ENCODE data around the gene LSM7.

LSM7 gene

DNA sequence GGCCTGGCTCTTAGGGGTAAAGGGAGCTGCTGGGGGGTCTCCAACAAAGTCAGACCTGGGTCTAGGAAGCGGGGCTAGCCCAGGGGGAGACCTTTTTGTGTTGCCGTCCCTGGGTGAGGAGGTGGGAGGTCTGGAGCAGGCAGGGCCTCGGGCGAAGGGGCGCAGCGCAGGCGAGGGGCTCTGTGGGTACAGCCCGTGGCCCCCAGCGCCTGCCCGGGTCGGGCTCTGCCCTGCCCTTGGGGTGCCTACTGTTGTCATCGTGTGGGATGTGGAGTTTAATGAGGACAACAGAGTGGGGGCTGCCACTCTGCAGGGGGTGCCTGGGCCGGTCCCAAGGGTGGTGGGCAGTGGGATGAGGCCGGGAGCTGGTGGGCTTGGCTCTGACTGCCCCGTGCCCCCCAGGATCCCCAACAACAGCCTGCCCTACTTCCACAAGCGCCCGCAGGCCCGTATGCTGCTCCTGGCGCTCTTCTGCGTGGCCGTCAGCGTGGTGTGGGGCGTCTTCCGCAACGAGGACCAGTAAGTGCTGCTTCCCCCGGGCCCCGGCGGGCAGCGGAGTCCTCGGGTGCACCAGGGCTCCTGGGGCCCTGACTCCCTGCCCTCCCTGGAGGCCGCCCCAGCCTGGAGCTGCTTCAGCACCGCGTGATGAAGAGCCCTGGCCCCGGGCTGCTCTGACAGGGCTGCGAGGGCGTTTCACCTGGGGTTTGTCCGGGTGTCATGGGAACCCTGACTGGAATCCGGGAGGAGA lies 12.3 kb upstream of the LSM7 start:
- H3K18ac ChIP-seq (ENCODE audit: low read length): no peak overlapping the region
- peaks cover 5% of the 10 kb centered on the region for H3K79me2 ChIP-seq (ENCODE audit: control insufficient read depth, insufficient read depth, low read length)
- no peak overlapping the region for H3K4me3 ChIP-seq (ENCODE audit: low read length)
- no peak overlapping the region for H3K23ac ChIP-seq (ENCODE audit: low read length)
- H3K79me1 ChIP-seq (ENCODE audit: low read length): peaks cover 10% of the 10 kb centered on the region
- no peak overlapping the region for H2BK120ac ChIP-seq (ENCODE audit: low read depth, low read length)
- H3K4ac ChIP-seq (ENCODE audit: low read depth, low read length): no peak overlapping the region
- no peak overlapping the region for H4K5ac ChIP-seq (ENCODE audit: low read length)
- no peaks in the 10 kb centered on the region for H3K27me3 ChIP-seq (ENCODE audit: insufficient read depth, low read length, poor library complexity)
- no peak overlapping the region for H3K9ac ChIP-seq (ENCODE audit: low read length)
- no peak overlapping the region for H2BK5ac ChIP-seq (ENCODE audit: low read length)
- no peak overlapping the region for H2AK5ac ChIP-seq (ENCODE audit: low read length)
- no peak overlapping the region for H3K27ac ChIP-seq (ENCODE audit: low read depth, low read length)
- DNase-seq: no peak
- no peaks in the 10 kb centered on the region for H3K4me1 ChIP-seq (ENCODE audit: control insufficient read depth, low read depth, low read length)
- H3K36me3 ChIP-seq (ENCODE audit: control insufficient read depth, insufficient read depth, low read length): no peaks in the 10 kb centered on the region
- no peak overlapping the region for H2BK15ac ChIP-seq (replicated peaks; ENCODE audit: low read depth)
- no peak overlapping the region for H4K8ac ChIP-seq (ENCODE audit: low read depth, low read length)
- no peak overlapping the region for H3K4me2 ChIP-seq (ENCODE audit: low read length)
- no CpG with 5 or more reads among the region's 38 CpGs for WGBS (ENCODE audit: extremely low coverage, insufficient coverage, low lambda C conversion rate)
- H3K56ac ChIP-seq (ENCODE audit: low read length): no peak overlapping the region

- H3K23ac ChIP-seq (ENCODE audit: low read length): no peak overlapping the region
- no peak overlapping the region for H3K4ac ChIP-seq (ENCODE audit: low read depth, low read length)
- H2AK5ac ChIP-seq (ENCODE audit: low read length): no peak overlapping the region
- H3K36me3 ChIP-seq (ENCODE audit: control insufficient read depth, insufficient read depth, low read length): no peaks in the 10 kb centered on the region
- peaks cover 6% of the 10 kb centered on the region for H3K79me2 ChIP-seq (ENCODE audit: control insufficient read depth, insufficient read depth, low read length)
- H3K27ac ChIP-seq (ENCODE audit: low read depth, low read length): no peak overlapping the region
- no peak overlapping the region for H3K4me3 ChIP-seq (ENCODE audit: low read length)
- H3K27me3 ChIP-seq (ENCODE audit: insufficient read depth, low read length, poor library complexity): no peaks in the 10 kb centered on the region
- H4K8ac ChIP-seq (ENCODE audit: low read depth, low read length): no peak overlapping the region
- H3K18ac ChIP-seq (ENCODE audit: low read length): no peak overlapping the region
- no peak overlapping the region for H2BK15ac ChIP-seq (replicated peaks; ENCODE audit: low read depth)
- H2BK120ac ChIP-seq (ENCODE audit: low read depth, low read length): no peak overlapping the region
- WGBS (ENCODE audit: extremely low coverage, insufficient coverage, low lambda C conversion rate): no CpG with 5 or more reads among the region's 52 CpGs
- peaks cover 11% of the 10 kb centered on the region for H3K79me1 ChIP-seq (ENCODE audit: low read length)
- H3K56ac ChIP-seq (ENCODE audit: low read length): no peak overlapping the region
- H2BK5ac ChIP-seq (ENCODE audit: low read length): no peak overlapping the region
- no peaks in the 10 kb centered on the region for H3K4me1 ChIP-seq (ENCODE audit: control insufficient read depth, low read depth, low read length)
- H3K4me2 ChIP-seq (ENCODE audit: low read length): no peak overlapping the region
- no peak for DNase-seq
- H3K9ac ChIP-seq (ENCODE audit: low read length): no peak overlapping the region
- no peak overlapping the region for H4K5ac ChIP-seq (ENCODE audit: low read length)
Measured at GRCh38 chr19:2339644-2340310, 11.4 kb upstream of the LSM7 start.

- Histone ChIP-seq H3K18ac (ENCODE audit: low read length) (no peak overlapping the region), H3K9ac (ENCODE audit: low read length) (no peak overlapping the region), H3K4me2 (ENCODE audit: low read length) (no peak overlapping the region), H2BK120ac (ENCODE audit: low read depth, low read length) (no peak overlapping the region), H3K4me3 (ENCODE audit: low read length) (no peak overlapping the region), H2BK5ac (ENCODE audit: low read length) (no peak overlapping the region), H3K56ac (ENCODE audit: low read length) (no peak overlapping the region), H3K27ac (ENCODE audit: low read depth, low read length) (no peak overlapping the region), H3K4ac (ENCODE audit: low read depth, low read length) (no peak overlapping the region), H3K27me3 (ENCODE audit: insufficient read depth, low read length, poor library complexity) (no peaks in the 10 kb centered on the region), H3K79me2 (ENCODE audit: control insufficient read depth, insufficient read depth, low read length) (peaks cover 6% of the 10 kb centered on the region), H4K8ac (ENCODE audit: low read depth, low read length) (no peak overlapping the region), H2AK5ac (ENCODE audit: low read length) (no peak overlapping the region), H3K4me1 (ENCODE audit: control insufficient read depth, low read depth, low read length) (no peaks in the 10 kb centered on the region), H2BK15ac (replicated peaks; ENCODE audit: low read depth) (no peak overlapping the region), H4K5ac (ENCODE audit: low read length) (no peak overlapping the region), H3K79me1 (ENCODE audit: low read length) (peaks cover 16% of the 10 kb centered on the region), H3K23ac (ENCODE audit: low read length) (no peak overlapping the region), H3K36me3 (ENCODE audit: control insufficient read depth, insufficient read depth, low read length) (no peaks in the 10 kb centered on the region)
- DNase-seq: no peak
- WGBS (ENCODE audit: extremely low coverage, insufficient coverage, low lambda C conversion rate): no CpG with 5 or more reads among the region's 54 CpGs
Measured at GRCh38 chr19:2338751-2339643, 10.6 kb upstream of the LSM7 start.

GRCh38 chr19:2338055-2338615 lies 9.7 kb upstream of the LSM7 start:
- no peak overlapping the region for H2AK5ac ChIP-seq (ENCODE audit: low read length)
- H3K9ac ChIP-seq (ENCODE audit: low read length): no peak overlapping the region
- DNase-seq: no peak
- H3K36me3 ChIP-seq (ENCODE audit: control insufficient read depth, insufficient read depth, low read length): no peaks in the 10 kb centered on the region
- H3K4me3 ChIP-seq (ENCODE audit: low read length): no peak overlapping the region
- H3K56ac ChIP-seq (ENCODE audit: low read length): no peak overlapping the region
- no peaks in the 10 kb centered on the region for H3K4me1 ChIP-seq (ENCODE audit: control insufficient read depth, low read depth, low read length)
- H2BK15ac ChIP-seq (replicated peaks; ENCODE audit: low read depth): no peak overlapping the region
- no peak overlapping the region for H2BK5ac ChIP-seq (ENCODE audit: low read length)
- H4K8ac ChIP-seq (ENCODE audit: low read depth, low read length): no peak overlapping the region
- no peak overlapping the region for H3K4me2 ChIP-seq (ENCODE audit: low read length)
- no peak overlapping the region for H4K5ac ChIP-seq (ENCODE audit: low read length)
- H3K27me3 ChIP-seq (ENCODE audit: insufficient read depth, low read length, poor library complexity): no peaks in the 10 kb centered on the region
- H3K23ac ChIP-seq (ENCODE audit: low read length): no peak overlapping the region
- H3K4ac ChIP-seq (ENCODE audit: low read depth, low read length): no peak overlapping the region
- H2BK120ac ChIP-seq (ENCODE audit: low read depth, low read length): no peak overlapping the region
- H3K79me2 ChIP-seq (ENCODE audit: control insufficient read depth, insufficient read depth, low read length): peaks cover 8% of the 10 kb centered on the region
- peaks cover 16% of the 10 kb centered on the region for H3K79me1 ChIP-seq (ENCODE audit: low read length)
- WGBS (ENCODE audit: extremely low coverage, insufficient coverage, low lambda C conversion rate): no CpG with 5 or more reads among the region's 21 CpGs
- no peak overlapping the region for H3K27ac ChIP-seq (ENCODE audit: low read depth, low read length)
- no peak overlapping the region for H3K18ac ChIP-seq (ENCODE audit: low read length)

GRCh38 chr19:2337329-2337707 lies 8.9 kb upstream of the LSM7 start:
- Histone ChIP-seq H3K4me3 (ENCODE audit: low read length) (no peak overlapping the region), H2BK5ac (ENCODE audit: low read length) (no peak overlapping the region), H2BK15ac (replicated peaks; ENCODE audit: low read depth) (no peak overlapping the region), H3K9ac (ENCODE audit: low read length) (no peak overlapping the region), H4K5ac (ENCODE audit: low read length) (no peak overlapping the region), H3K4me1 (ENCODE audit: control insufficient read depth, low read depth, low read length) (no peaks in the 10 kb centered on the region), H3K18ac (ENCODE audit: low read length) (no peak overlapping the region), H3K56ac (ENCODE audit: low read length) (no peak overlapping the region), H3K23ac (ENCODE audit: low read length) (no peak overlapping the region), H2AK5ac (ENCODE audit: low read length) (no peak overlapping the region), H3K36me3 (ENCODE audit: control insufficient read depth, insufficient read depth, low read length) (no peaks in the 10 kb centered on the region), H3K27ac (ENCODE audit: low read depth, low read length) (no peak overlapping the region), H3K27me3 (ENCODE audit: insufficient read depth, low read length, poor library complexity) (no peaks in the 10 kb centered on the region), H3K4ac (ENCODE audit: low read depth, low read length) (no peak overlapping the region), H3K79me1 (ENCODE audit: low read length) (peaks cover 18% of the 10 kb centered on the region), H3K79me2 (ENCODE audit: control insufficient read depth, insufficient read depth, low read length) (peaks cover 11% of the 10 kb centered on the region), H3K4me2 (ENCODE audit: low read length) (no peak overlapping the region), H2BK120ac (ENCODE audit: low read depth, low read length) (no peak overlapping the region), H4K8ac (ENCODE audit: low read depth, low read length) (no peak overlapping the region)
- peak; percentile 62 for DNase-seq
- no CpG with 5 or more reads among the region's 19 CpGs for WGBS (ENCODE audit: extremely low coverage, insufficient coverage, low lambda C conversion rate)

Data from mesendoderm (in vitro differentiated cells).